Left forelimb (tissue), 1 donor: ENCODE data around the gene MRPS21.
"Not testable (repeated sequence)": the region's sequence is repeated elsewhere in the genome, so short reads cannot be mapped to it uniquely, and the experiment has no call there.

ENCODE experiments used
- DNase-seq: peaks from one replicate; pipeline ENCODE4 v3.0.0-alpha.2; 2018; ENCODE audit warnings: low spot score

Gene MRPS21

DNA sequence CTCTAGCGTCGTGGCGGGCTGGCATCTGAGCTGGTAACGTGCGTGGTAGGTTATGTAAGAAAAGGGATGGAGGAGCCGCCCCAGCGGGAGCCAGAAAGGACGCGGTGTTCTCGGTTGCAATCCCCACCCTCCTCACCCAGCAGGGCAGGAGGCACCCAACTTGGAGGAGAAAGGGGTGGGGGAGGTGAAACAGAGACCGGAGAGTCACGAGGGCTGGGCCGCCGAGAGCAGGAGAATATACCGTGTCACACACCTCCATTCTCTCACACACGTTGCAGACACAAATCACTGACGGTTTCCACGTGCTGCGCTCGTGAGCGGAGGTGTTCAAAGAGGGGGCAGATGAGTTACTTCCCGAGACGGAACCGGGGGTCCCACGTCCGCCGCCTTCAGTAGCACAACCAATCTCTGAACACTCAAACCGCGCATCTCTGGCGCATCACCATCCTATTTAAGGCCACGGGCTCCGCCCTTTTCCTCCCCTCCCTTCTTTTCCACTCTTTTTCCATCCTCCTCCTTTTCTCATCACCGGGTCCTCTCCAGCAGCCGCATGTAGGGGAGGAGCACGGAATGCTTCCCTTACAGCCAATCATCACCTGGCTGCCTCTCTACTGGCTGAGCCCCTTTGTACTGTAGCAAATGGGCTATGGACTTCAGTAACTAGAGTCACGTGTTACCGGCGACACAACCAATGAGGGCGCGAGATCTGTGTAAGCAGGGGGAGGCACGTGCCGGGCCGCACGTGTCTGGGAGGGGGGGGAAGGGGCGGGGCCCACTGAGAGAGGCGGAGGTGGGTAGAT is 11.7 kb upstream of the MRPS21 start, which contains the start of gene CIART:
CIART (plus strand) TSS at position 797 of the 800 bp plus-strand sequence. CDS start 714 bp downstream, outside the sequence.
- peak; percentile 90 for DNase-seq

DNA sequence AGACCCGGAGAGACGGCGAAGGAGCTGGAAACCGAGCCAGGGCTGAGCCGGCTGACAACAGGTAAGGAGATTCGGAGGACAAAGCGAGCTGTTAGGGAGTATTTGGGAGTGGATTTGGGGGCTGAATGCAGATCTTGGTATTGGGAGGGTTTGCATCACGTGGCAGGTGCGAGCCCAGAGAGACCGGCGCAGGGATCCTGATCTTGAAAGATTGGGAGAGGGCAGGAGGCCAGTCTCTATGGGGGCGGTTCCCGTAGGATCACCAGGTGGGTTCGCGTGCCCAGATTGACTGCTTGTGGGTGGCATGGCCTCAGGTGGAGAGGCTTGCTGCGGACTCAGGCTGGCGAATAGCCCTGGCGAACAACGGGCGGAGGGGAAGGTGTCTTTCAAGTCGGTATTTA is 11.1 kb upstream of the MRPS21 start:
- DNase-seq: no peak

DNA sequence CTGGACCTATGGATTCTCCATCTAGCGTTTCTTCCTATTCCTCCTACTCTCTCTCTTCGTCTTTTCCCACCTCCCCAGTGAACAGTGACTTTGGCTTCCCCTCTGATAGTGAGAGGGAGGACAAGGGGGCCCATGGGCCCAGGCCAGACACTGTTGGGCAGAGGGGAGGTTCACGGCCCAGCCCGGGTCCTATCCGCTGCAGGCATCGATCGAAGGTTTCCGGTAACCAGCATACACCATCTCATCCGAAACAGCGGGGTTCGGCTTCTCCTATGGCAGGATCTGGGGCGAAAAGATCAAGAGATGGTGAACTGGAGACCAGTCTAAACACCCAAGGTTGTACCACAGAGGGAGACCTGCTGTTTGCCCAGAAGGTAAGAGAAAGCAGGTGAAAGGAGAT is 10.4 kb upstream of the MRPS21 start:
- DNase-seq: no peak

DNA sequence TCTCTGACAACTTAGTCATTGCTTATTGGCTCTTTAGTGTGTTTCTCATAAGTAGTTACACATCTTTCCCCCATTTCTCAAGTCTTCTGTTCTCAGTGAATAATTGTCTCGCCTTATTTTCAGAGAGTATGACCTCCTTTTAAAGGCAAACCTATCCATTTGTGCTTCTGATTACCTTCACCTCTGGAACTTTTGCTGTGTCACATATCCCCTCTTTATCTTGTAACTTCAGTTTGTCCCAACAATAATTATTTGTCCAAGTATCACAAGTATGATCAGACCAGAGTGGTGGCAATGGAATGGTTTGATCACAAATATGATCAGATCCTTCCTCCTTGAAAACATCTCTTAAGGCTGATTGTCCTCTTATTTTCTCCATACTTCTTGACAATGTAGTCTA is 5.3 kb upstream of the MRPS21 start:
- no peak for DNase-seq

DNA sequence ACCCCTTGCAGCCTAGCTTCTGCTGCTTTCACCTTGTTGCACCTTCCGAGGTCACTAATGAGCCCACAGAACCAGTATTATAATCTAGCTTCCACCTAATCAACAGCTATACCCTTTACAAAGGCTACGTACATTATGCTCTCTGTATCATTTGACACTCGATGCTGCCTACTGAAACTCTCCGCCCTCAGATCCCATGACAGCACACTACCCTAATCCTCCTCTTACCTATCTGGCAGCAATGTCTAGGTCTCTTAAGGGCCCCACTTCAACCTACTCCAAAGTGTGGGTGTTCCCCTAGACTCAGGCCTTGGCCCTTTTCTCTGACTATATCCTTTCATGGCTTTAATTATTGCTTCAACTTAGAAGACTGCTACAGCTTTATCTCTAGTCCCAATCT is 4.8 kb upstream of the MRPS21 start:
- no peak for DNase-seq

DNA sequence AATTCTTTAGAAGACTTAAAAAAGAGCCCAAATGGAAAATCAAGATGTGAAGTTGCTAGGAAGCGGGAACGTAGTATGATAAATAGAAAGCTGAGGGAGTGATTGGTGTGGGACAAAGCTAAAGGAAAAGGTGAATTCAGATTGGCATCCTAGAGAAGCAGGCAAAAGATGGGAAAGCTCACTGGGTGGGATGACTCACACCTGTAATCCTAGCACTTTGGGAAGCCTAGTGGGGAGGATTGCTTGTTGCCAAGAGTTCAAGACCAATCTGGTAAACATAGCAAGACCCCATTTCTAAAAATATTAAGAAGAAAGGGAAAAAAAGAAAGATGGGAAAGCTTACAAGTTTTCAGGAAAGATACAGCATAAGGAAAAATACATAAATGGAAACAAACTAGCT is 1.8 kb downstream of the MRPS21 start:
- no peak for DNase-seq

DNA sequence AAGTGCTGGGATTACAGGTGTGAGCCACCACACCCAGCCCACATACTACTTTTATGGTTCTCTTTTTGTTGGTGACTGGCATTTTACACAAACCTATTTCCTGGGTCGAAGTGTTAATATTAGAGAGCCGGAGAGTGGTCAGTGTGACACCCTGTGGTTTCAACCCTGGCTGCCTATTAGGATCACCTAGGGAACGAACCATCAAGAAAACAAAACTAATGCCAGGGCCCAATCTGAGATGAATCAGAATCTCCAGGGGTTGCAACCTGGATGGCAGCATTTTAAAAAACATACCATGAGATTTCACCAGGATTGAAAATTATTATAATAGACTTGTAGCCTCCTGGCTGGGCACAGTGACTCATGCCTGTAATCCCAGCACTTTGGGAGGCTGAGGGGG is 6.1 kb downstream of the MRPS21 start:
- no peak for DNase-seq

DNA sequence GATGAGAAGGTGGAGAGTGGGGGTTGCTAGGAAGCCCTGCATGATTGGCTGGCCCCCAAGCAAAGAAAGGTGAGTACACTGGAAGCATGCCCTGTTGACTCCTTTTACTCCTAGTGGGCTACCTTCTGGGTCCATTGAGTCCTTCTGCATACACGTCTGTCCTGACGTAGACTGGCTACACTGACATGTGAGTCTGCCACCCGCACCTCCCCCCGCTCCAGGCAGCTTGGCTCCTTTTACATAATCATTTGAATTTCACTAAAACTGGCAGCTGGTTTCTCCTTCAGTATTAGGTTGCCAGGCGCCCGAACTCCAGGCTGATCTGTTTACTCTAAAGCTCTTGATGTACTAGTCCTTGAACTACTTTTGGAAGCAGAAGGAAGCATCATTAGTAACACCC is 8.7 kb downstream of the MRPS21 start:
- DNase-seq: no peak

DNA sequence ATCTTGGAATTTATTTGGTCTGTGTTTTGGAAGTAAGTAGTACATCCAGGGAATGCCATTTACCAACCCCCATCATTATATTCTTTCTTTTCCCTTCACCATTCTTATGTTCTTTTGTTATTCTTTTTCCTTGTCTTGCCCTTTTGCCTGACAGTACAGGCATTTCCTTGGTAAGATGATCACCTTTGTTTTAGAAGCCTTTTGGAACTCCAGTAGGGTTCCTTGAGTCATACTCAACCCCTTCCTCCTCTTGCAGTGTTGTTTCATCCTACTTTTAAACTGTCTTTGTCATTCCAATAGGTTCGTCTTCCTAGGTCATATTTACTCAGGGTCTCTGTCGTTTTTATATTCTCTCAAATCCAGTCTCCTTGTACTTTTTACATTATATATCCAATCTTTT is 9.2 kb downstream of the MRPS21 start:
- DNase-seq: no peak

DNA sequence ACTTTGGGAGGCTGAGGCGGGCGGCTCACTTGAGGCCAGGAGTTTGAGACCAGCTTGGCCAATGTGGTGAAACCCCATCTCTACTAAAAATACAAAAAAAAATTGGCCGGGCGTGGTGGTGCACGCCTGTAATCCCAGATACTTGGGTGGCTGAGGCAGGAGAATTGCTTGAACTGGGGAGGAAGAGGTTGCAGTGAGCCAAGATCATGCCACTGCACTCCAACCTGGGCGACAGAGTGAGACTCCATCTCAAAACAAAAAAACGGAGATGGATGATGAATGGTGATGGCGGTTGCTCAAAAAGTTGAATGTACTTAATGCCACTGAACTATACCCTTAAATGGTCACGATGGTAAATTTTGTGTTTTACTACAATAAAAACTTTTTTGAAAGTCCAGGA is 14.9 kb downstream of the MRPS21 start:
- DNase-seq: not testable (repeated sequence)

DNA sequence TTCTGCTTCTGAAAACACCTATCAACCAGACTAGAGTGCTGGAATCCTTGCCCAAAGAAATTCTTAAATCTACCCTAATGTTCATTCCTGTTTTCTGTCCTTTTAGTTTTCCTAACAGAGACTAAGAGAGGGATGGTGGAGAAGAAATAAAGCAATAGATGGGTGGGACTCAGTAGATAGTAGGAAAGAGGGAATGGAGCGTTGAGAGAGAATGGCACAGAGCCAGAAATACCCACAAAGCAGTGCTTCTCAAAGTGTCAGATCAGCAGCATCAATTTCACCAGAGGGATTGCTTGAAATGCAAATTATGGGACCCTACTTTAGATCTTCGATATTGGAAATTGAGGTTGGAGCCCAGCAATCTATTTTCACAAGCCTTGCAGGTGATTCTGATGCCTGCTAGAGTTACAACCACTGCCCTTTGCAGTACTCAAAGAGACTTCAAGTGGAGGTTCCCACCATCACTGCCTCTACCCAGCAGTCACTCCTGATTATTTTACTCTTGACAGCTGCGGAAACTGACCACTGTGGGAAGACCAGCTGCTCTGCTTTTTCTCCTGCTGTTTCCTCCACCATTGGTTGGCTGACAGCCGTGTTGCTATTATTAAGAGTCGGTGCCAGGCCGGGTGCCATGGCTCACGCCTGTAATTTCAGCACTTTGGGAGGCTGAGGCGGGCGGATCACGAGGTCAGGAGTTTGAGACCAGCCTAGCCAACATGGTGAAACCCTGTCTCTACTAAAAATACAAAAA is 16.3 kb downstream of the MRPS21 start:
- no peak for DNase-seq

DNA sequence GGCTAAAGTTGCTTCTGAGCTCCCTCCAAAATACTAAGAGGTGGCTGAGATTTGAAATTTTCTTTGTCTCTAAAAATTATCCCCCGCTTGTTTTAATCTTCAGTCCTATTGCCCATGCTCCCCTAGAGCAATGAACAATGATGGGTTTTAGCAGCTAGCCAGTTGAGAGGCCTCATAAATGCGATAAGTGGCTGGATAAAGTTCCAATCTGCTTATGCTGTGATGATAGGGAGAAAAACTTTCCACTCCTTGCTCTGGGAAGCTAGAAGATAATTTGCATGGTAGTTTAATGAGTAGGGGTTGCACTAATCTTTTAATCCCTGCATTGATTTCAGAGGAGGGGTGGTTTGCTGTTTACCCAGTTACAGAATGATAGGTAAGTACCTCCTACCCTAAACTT is 18.1 kb downstream of the MRPS21 start:
- no peak for DNase-seq

DNA sequence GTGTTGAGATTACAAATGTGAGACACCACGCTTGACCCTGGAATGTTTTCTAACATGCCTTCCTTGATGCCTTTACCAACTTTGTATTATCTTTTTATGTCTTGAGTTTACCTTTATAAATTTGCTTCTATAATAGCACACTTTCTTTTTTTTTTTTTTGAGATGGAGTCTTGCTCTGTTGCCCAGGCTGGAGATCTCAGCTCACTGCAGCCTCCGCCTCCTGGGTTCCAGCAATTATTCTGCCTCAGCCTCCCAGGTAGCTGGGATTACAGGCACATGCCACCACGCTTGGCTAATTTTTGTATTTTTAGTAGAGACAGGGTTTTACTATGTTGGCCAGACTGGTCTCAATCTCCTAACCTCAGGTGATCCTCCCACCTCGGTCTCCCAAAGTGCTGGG is 21.0 kb downstream of the MRPS21 start:
- DNase-seq: not testable (repeated sequence)

DNA sequence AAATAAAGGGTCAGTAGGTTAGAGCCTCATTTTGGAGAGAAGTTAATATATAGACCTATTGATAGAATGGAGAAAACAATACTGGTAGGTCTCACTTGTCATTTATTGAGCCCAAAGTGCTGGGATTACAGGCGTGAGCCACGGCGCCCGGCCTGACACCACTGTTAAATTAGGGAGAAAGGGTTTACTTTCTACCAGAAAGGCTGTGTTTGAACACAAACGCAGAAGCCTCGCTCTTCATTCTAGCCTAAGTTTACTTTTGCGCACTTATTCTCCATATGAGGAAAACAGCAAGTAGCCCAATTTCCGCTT is 27.0 kb downstream of the MRPS21 start:
- DNase-seq: no peak

DNA sequence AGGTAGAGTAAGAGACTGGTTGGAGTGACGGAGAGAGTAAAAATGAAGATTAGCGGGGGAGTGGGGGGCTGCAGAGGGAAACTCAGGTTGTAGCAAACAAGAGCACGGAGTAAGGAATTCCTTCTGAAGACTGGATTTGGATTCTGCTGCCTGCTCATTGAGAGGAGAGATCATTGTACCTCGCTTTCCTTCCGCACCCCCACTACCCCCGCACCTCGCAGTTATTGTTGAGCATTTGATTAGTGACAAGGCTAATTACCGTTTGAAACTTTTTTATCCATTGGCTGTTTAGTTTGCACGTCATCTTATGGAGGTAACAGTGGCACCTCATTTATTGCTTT is 28.1 kb downstream of the MRPS21 start:
- DNase-seq: no peak

DNA sequence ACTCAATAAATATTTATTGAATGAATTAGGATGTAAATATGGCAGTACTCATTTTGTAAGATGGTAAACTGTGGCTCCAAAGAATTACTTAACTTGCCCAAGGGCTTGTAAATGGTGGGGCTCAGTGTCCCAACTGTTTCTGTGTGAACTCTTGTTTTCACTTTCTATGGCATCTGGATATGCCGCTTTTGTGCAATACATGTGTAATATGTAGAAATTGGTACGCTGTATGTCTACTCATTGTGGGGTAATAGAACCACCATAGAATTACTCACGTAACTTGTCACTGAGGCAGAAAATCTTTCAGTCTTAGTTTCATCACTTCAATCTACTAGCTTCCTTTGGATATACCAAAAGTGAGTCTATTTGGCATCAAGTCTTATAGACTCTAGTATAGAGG is 28.6 kb downstream of the MRPS21 start:
- no peak for DNase-seq

DNA sequence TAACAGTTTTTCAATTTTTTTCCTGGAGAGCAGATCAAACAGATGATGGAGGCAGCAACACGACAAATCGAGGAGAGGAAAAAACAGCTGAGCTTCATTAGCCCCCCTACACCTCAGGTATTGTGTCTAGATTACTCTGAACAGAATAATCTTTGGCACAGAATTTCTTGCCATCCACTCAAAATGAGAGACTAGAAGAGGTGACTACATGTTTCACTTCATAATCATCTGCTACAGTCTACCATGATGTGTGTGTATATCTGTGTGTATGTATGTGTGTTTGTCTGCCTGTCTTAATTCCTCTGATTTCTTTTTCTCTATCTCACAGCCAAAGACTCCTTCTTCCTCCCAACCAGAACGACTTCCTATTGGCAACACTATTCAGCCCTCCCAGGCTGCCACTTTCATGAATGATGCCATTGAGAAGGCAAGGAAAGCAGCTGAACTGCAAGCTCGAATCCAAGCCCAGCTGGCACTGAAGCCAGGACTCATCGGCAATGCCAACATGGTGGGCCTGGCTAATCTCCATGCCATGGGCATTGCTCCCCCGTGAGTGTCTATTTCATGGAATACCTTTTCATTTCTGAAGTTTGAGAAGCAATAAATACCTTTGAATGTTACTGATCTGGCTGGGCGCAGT is 39.1 kb downstream of the MRPS21 start:
- DNase-seq: no peak

DNA sequence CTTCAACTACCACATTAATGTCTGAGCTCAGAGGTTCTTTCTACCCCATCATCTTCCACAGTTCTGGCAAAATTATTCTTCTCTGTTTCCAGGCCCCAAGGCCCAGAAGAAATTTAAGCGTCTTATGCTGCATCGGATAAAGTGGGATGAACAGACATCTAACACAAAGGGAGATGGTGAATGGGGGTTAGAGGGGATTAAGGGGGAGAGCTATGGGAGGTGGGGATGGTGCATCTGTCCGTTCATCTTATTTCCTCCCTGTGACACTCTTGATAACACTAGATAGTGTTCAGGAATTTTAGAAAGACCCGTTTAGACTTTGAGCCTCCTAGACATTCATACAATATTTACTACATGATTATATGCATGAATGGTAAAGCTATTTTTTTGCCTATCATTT is 52.7 kb downstream of the MRPS21 start:
- DNase-seq: no peak

DNA sequence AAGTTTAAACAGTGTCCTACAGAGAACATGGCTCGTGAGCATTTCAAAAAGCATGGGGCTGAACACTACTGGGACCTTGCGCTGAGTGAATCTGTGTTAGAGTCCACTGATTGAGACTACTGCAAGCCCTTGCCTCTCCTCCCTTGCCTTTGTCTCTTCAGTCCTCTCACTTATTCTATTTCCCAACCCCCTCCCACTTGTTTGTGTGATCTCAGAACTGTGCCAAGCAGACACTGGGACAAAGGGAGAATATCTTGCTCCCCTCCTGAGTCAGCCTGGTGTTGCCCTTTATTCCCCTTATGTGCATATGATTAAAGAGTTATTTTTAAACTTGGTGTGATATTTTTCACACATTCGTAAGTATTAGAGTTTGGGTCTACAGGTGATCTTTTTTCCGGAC is 59.2 kb downstream of the MRPS21 start:
- DNase-seq: no peak
